HG03103 (cell line): ENCODE measurements around the gene LONP2.
"Not testable (repeated sequence)": the region's sequence is repeated elsewhere in the genome, so short reads cannot be mapped to it uniquely, and the experiment has no call there.

Experiments
- ATAC-seq: cut with Tn5 transposase; IDR thresholded peaks from one replicate; pipeline ENCODE4 v1.9.1; 2021; ENCODE audit warnings: low read depth; ENCODE audit not compliant: unreplicated experiment

Gene LONP2

DNA sequence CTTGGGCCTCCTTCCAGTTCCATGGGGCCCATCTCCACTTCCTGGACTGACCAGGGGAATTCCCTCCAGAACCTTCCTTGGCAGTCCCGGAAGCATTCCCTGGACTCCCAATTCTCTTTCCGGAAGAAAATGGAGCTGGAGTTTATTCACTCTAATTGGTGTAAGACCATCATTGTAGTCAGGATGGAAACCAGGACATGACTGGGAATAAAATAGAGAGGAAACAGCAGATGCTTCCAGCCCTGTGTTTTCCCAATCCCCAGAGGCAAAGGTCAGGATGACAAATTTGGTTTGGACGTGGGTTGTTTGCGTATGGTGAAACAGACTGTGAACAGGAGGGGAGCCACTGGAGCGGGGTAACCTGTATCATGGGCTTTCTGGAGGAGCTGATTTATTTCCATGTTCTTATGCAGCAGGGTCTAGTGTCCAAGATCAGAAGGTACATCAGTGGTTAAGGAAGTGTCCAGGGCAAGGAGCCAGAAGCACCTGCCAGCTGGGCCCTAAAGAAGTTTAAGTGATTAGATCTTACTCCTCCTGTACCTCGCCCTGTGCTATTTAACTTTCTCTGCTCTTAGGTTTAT is 8.5 kb upstream of the LONP2 start:
- ATAC-seq: no peak

DNA sequence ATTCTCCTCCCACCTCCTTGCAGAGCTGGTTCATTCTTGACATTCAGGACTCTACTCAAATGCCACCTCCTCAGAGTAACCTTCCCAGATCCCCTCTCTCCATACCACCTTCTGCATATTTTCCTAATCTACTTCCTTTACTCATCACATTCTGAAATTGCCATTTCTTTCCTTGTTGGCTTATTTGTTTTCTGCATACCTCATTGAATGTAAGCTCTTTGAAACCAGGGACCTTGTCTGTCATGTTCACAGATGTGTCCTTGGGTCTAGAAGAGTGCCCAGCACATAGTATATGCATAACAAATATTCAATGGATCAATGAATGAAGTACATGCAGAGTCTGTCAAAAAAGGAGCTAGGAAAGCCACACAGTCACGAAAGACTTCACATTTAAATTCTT is 7.8 kb upstream of the LONP2 start:
- ATAC-seq: no peak

DNA sequence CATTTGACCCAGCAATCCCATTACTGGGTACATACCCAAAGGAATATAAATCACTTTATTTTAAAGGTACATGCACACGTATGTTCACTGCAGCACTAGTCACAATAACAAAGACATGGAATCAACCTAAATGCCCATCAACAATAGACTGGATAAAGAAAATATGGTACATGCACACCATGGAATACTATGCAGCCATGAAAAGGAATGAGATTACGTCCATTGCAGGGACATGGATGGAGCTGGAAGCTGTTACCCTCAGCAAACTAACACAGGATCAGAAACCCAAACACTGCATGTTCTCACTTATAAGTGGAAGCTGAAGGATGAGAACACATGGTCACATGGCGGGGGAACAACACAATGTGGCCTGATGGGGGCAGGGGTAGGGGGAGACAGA is 4.0 kb upstream of the LONP2 start:
- ATAC-seq: not testable (repeated sequence)

DNA sequence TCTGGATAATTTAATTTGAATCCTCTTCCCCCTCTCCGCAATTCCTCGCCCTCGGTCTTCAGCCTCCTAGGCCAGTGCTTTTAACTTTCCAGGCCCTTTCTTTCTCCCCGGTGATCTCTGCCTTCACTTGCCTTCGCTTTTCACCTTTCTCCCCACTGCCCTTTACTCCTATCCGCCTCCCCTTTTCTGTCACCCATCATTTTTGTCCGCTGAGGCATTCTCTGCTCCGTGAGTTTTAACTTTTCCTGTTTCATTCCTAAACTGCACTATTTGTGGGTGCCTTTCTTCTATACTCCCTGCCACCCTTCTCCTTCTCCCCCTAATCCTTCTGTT is 729 bp downstream of the LONP2 start:
- ATAC-seq: no peak

DNA sequence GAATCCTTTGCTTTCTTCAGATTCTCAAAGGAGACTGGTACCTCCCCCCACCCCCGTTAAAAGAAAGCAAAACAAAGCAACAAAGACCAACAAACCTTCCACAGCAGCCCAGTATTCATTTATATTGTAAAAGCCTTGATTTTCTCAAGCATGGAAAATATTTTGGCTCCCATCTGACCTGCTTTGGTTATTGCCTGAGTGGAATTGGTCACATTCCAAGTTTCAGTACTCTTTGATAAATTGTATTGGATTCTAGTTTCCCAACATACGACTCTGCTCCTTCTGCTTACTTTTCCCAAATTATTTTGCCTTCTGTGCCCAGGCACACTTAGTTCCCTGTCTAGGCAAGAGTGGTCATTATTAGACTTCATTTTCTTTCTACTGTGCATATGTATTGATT is 2.0 kb downstream of the LONP2 start:
- ATAC-seq: no peak

DNA sequence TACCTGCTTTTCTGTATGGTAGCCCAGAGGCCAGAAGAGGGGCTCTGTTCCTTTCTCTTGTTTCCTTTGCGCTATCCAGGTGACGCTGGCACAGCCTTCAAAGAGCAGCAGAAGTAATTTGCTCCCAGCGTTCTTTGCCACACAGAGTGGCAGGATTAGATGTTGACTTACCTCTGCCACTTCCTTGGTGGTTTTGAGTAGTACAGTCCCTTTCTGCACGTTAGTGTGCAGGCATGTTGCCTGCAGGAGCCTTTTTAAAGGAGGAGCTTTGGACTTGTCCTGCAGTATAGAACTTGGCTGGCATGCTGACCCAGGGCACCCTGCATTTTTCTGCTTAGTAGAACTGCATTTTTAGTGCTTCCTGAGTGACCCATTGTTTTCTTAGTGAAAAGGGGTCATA is 3.2 kb downstream of the LONP2 start, which contains the start of gene ABCC11:
Gene ABCC11, minus strand, starts transcription at position 229 of the 400 bp plus-strand sequence. CDS start 15,618 bp downstream, outside the sequence.
- no peak for ATAC-seq

DNA sequence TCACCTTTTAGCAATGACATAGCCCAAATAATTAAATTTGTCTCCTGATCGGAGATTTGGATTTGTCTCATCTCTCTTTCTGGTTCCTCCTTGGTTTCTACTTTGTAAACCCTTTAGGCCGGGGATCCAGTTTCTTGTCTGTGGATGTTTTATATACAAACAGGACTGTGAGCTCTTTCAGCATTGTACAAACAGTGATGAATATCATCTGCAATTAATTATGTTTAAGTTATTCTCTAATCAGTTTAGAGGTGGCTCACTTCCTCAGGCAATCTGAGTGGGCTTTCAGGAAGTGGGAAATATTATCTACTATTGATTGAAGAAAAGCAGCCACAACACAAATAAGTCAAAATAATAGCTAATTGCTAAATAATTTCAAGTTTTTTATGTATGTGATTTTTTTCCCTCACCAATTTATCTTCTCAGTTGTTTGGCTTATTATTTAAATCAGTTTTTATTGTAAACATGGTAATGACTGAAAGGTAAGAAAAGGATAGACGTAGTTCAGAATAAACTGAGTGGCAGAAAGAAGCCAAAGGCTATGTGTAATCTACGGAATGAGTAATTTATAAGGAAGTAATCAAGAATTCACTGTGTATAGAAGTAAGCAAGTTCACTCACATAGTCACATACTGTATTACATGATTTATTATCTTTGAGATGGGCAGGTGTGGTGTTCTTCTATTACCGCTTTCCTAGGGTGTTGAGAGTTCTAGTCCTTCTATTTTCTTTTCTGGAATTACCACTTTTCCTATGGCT is 6.6 kb downstream of the LONP2 start:
- ATAC-seq: no peak

DNA sequence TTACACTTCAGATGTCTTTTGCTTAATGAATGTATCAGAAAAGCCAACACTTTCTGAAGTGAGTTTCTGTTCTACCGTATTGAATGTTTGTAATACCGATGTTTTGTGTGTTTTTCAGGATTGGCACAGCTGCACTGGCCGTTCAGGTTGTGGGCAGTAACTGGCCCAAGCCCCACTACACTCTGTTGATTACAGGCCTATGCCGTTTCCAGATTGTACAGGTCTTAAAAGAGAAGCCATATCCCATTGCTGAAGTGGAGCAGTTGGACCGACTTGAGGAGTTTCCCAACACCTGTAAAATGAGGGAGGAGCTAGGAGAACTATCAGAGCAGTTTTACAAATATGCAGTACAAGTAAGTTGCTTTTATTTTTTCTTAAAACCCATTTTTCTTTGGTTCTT is 7.9 kb downstream of the LONP2 start:
- no peak for ATAC-seq

DNA sequence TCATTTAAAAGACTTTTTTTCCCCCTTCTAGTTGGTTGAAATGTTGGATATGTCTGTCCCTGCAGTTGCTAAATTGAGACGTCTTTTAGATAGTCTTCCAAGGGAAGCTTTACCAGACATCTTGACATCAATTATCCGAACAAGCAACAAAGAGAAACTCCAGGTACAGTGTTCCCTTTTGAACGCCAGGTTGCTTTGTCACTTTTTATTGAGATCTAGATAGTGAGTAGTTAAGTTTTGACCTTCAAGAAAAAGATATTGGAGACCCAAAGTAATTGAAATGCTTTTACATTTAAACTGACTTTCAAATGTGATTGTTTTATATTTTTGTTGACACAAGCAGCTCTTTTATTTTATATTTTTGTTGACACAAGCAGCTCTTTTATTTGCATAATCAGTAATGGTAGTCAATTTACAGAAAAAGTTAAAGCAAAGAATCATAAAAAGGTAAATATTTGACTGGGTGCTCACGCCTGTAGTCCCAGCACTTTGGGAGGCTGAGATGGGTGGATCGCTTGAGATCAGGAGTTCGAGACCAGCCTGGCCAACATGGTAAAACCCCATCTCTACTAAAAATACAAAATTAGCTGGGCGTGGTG is 12.6 kb downstream of the LONP2 start:
- ATAC-seq: no peak

DNA sequence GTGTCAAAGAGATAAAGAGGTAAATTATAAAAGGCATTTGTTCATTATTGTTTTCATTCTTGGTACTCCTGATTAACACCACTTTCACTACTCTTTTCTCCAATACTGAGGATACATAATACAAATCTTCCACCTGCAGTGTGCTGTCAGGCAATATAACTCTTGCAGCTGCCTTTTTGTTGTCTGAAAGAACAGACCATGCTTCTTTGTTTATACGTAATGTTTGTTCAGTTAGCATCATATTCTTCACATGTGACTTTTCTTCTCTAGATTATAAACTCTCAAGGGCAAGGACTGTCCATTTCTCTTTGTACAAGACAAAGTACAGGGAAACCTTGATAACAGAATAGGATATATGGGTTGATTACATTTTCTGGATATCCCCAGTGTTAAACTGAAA is 17.5 kb downstream of the LONP2 start:
- ATAC-seq: no peak

DNA sequence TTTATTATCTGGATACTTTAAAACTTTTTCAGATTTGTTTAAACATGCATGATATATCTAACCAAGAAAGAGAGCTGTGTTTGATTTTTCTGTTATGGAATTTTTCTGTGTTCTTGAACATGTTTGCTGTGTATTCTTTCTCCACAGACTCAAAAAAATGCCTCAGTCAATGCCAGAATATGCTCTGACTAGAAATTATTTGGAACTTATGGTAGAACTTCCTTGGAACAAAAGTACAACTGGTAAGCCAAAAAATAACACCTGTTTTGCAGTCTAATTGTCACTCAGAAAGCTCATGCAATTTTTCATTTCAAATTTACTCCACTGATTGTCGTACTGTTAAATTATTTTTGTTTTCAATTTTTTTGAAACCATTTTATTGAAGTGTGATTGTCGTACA is 18.5 kb downstream of the LONP2 start:
- ATAC-seq: no peak

DNA sequence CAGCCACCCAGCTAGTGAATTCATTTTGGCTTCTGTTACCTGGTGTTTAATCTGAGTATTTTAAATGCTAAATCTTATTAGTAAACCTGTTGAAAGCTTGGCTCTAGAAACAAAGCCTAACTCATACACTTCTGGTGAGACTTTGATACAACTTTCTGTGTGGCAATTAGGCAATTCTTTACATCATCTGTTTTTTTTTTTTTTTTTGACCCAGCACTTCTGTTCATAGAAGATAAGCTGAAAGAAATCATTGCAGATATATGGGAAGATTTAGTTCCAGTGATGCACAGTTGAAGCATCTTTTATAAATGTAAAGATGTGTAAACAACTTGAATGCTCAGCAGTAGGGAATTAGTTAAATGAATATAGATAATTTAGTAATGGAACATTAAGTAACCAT is 24.9 kb downstream of the LONP2 start:
- ATAC-seq: no peak

DNA sequence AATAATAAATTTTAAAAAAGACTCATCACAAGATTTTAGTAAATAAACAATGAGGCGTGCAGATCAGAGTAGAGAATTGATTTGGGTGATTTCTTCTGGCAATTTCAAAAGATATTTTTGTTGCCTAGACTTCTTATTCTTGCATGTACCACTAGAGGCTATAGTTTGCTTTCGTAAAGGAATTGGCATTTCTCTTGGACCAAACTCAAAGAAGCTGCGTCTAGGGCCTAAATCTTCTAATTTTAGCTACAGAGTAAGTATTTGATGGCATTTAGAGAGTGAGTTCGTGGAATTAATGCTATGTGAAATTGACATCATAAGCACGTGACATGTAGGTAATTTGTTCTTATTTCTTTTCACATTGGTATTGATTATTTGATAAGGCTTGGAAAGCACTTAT is 27.6 kb downstream of the LONP2 start:
- no peak for ATAC-seq

DNA sequence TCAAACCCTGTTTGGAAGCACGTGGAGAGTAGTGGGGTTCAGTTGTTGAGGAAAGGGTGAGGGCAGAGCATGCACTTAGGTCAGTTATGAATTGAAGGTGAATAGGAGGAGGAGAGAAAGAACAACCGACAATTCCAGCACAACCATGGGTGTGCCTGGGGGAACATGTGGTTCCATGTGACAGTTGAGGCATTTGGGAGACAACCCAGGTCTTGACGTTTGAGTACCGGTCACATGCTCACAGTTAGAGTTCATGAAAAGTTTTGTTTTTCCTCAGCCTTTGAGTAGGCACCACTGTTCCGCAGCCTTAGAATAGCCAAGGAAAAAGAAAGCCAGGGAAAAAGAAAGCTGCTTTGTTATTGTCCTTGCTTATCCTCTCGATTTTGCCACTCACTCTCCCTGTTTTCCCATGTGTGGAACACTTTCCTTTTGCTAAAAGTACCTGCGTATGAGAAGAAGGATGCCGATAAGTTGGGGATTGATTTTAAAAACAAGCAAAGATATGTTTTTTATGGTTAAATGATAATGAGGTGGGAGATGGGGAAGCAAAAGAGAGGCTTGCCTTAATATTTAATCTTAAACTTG is 28.8 kb downstream of the LONP2 start:
- ATAC-seq: no peak

DNA sequence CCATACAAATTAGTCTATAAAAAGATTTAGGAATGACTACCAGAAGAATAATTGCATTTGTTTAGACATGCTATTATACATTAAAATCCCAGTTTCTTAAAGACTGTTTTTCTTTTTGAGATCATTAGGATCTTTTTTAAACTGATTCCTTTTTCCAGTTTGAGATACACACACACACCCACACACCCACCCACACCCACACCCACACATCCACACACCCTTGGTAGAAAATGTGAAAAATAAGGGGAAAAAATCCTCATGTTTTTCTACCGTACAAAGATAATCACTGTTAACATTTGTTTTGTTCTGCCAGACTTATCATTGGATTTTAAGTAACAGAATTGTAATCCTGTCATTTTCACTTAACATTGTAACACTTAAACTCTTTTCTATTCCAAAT is 30.4 kb downstream of the LONP2 start:
- no peak for ATAC-seq

DNA sequence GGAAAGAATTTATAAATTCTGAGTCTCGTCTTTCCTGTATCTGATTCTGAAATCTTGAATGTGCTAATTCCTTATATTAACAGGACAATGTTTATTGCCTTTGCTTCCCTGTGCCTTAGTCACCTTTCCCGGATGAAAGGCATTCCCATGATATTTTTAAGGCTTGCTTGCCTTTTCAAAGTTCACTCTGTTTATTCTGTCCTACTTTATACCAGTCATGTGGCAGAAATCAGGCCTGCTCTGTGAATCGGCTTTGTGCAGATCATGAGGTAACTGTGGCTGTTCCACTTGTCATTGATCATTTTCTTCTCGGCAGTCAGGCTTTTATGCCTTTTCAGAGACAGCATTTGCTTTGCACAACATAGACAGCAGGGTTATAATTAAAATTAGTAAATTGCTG is 32.0 kb downstream of the LONP2 start:
- no peak for ATAC-seq

DNA sequence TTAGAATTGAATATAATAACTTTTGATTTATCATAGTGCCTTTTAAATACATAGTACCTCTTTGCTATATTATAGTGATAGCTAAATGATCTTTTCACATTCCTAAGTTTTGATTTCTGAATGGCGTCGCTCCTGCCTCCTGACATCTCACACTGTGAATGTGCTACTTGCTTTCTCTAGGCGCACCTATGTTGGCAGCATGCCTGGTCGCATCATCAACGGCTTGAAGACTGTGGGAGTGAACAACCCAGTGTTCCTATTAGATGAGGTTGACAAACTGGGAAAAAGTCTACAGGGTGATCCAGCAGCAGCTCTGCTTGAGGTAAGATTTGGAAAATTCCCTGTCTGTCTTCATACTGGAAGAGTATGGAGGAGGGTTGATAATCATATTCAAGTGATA is 33.1 kb downstream of the LONP2 start:
- no peak for ATAC-seq

DNA sequence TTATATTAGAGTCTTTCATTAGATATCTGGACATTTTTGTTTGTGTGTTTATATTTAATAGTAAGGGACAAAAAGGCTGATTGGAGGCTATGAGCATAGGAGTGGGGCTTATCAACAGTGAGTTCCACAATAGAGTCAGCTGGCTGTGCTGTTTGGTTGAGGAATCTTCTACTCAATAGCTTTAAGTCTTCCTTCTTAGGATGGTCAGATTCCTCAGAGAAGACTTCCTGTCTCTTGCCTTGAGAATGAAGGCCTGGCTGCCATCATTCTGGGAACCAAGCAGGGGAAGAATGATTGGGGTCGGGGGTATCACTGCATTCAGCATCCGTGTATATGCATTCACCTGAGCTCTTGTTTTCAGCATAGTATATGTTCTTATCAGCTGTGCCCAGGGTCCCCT is 35.1 kb downstream of the LONP2 start:
- no peak for ATAC-seq

DNA sequence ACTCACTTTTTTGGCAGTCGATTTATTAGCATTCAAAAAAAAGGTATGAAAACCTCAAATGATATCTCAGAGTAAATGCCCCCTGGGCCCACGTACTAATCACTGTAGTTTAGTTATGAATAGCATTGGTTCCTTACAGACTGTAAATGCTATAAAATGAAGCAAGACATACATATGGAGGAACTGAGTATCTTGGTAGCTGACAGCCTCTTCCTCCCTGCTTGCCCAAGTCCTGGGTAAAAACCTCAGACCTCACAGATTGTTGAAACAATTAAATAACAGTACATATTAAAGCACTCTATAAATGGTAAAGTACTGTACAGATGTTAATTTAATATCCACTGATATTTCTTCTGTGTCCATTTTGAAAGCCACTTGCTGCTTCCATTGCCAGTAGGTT is 36.4 kb downstream of the LONP2 start:
- ATAC-seq: no peak

DNA sequence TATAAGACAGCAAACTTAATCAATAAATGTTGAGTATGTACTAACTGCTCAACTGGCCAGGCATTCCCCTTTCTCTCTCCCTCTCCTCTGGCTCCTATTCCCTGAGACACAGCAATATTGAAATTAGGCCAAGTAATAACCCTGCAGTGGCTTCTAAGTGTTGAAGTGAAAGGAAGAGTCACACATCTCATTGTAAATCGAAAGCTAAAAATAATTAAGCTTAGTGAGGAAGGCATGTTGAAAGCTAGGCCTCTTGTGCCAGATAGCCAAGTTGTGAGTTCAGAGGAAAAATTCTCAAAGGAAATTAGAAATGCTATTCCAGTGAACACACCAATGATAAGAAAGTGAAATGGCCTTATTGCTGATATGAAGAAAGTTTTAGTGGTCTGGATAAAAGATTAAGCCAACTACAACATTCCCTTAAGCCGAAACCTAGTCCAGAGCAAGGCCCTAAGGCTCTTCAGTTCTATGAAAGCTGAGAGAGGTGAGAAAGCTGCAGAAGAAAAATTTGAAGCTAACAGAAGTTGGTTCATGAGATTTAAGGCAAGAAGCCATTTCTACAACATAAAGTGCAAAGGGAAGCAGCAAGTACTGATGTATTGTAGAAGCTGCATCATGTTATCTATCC is 38.6 kb downstream of the LONP2 start:
- no peak for ATAC-seq

DNA sequence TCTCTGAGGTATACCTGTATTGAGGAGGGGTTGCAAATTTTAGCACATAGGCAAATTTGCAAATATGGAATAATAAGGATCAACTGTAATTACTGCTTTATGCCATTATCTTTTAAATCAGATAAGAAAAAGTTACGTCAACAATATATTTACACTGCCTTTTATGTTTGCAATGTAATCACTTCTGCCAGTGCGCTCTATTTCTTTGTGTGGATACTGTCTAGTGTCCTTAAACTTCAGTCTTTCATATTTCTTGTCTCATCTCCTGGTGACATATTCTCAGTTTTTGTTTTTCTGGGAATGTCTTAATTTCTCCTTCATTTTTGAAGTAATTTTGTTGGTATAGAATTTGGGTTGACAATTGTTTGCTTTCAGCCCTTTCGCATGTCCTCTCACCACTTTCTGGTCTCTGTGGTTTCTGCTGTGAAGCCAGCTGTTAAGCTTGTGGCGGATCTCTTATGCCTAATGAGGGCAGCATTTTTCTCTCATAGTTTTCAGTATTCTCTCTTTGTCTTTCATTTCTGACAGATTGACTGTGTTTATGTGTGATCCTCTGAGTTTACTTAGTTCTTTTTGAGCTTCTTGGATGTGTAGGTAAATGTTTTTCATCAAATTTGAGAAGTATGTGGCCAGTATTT is 40.8 kb downstream of the LONP2 start:
- ATAC-seq: no peak
